NCI-H2029 treated with DMSO at 0.1 percent for 48 hours (cell line): ENCODE data around the gene TTC33.
"Not testable (repeated sequence)": the region's sequence is repeated elsewhere in the genome, so short reads cannot be mapped to it uniquely, and the experiment has no call there.

ENCODE experiments used
- DNase-seq: peaks from one replicate; lab custom pipeline; 2025; lab: John Stamatoyannopoulos, UW

The TTC33 gene

GRCh38 chr5:40679148-40679912, 76.4 kb downstream of the TTC33 start:
- DNase-seq, result peak; percentile 36

- DNase-seq, result no peak
These were observed 77.2 kb downstream of the TTC33 start for GRCh38 chr5:40678460-40679147.

- DNase-seq, result no peak
These were observed 77.7 kb downstream of the TTC33 start for GRCh38 chr5:40678026-40678425.

- no peak for DNase-seq
These were observed 78.3 kb downstream of the TTC33 start for GRCh38 chr5:40677456-40677855.

DNA sequence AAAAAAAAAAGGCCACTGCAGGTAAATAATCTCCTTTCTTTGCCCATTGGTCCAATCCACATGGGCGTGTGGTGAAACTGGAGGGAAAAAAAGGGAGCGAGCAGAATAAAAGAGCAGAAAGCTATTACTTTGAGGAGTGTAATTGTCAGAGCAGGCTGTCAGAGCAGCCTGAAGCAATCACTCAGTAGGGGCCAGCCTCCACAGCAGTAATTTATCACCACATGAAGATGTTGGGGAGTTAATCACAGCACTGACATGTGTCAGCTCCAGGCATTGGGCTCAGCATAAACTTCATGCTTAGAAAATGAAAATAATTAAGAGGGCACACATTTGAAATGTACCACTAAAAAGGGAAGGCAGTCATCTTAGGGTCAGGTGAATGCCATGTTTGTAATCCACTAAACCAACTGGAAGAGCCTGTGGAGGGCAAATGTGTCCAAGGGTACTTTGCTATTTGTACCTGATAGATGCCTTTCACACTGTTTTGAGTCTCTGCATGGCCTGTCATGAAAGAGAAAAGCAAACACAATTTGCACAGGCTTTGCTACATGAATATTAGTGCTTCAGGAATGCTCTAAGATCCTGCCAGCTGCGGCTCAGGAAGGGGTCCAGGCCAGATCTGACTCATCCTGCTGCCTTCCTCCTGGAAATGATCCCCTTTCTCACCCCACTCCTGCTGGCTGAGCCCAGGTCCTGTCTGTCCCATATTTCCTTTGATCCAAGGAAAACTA, 79.0 kb downstream of the TTC33 start:
- DNase-seq, result no peak

DNA sequence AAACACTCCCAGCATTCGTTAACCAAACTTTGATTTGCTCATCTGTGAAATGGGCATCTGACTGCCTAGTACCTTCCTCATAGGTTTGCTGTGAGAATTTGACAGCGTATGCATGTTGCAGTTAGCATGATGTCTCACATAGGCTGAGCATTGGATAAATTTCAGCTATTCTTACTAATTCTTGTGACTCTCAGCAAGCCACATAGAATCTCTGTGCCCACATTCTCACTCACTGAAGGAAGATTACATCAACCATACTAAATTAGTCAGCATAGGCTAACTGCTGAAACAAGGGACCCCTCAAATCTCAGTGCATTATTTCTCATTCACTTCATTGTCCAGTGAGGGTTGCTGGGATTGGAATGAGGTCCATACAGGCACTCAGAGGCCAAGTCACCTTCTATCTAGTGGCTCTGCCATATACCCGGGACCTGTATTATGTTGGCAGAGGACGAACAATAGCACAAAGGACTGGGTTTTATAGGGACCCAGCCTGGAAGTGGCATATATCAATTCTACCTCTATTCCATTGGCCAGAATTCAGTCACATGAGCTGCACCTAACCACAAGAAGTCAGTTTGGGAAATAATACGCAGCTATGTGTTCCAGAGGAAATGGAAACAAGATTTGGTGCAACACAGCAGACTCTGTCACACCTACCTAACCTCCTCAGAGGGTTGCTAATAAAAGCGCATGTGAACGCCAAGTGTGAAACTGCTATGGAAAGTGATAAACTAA, 80.2 kb downstream of the TTC33 start:
- DNase-seq, result no peak

DNA sequence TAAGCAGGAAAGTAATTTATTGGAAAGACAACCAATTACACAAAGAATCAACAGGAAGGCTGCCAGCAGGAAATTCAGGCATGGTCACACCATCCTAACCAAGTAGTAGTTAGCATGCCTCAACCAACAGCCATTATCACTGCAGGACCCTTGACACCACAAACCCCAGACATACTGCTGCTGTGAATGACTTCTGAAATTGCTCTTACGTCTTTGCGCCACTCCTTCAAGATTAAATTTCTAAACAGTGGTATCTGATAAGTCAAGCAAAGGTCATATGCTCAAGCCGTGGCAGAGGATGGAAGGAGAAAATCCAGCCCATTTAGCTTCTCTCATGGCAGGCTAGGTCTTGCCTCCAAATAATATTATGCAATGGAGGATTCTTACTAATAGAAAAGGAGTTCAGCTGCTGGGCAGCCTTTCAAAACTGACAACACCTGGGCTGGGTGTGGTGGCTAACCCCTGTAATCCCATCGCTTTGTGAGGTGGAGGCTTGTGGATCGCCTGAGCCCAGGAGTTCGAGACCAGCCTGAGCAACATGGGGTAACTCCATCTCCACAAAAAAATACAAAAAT, 81.0 kb downstream of the TTC33 start:
- no peak for DNase-seq

DNA sequence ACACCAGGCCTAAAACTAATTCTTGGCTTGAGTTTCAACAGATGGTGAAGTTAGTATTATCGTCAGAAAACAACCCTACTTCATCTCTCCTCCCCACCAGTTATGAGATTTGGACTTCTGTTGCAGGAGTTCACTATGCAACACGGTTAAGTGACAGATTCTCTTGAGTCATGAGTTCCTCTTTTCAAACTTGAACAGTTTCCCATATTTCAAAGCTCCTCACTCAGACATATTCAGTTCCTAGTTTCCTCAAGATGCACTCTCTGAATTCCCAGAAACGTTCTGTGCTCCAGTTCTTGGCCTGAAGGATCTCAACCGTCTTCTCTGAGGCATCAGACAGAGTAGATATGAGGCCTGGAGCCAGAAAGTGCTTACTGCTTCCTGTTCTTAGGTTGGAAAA, 83.3 kb downstream of the TTC33 start:
- DNase-seq, result no peak

DNA sequence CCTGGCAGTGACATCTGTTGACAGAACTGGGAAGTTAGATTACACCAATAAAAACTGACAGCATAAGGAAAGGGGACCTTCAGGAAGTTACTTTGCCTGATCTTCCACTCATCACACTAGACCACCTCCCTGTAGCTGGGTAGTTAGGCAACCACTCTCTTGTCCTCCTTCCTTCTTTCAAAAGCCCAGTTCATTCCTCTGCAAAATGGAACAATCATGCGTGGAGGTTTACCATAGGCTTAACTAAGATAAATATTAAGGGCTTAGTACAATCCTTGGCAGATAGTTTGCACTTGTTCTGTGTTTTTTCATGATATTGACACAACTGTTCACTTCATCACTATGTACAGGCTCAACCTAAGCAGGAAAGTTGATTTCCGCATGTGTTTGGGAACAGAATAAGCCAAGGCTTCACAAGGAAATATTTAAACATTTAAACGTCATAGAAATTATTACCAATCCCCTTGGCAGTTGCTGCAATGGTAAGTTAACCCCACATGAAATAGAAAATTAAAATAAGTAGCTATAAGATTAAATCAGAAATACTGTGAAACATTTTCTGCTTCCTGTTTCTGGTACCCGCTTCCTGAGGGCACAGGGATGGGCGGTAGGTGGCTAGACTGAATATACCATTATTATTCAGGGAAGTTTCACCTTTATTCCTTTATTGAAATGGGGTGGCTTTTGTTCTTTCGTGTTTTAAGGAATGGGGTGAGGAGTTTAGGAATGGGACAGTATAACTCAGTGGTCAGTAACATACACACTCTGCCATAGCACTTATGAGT, 86.0 kb downstream of the TTC33 start:
- DNase-seq, result no peak

GRCh38 chr5:40667161-40667663, 88.5 kb downstream of the TTC33 start:
- no peak for DNase-seq

DNA sequence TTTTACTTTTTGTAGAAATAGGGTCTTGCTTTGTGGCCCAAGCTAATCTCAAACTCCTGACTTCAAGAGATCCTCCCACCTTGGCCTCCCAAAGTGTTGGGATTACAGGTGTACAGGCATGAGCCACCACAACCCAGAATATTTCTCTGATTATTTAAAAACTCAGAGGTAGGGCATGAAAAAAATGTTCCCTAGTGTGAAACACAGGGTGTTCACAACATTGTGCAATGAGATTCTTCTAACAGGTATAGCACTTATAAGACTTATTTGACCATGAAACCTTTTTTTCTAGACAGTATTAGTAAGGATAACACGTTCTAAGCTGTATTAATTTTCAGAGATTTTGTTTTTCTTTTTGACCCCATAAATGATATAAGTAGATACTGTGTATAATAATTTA, 89.1 kb downstream of the TTC33 start:
- no peak for DNase-seq

DNA sequence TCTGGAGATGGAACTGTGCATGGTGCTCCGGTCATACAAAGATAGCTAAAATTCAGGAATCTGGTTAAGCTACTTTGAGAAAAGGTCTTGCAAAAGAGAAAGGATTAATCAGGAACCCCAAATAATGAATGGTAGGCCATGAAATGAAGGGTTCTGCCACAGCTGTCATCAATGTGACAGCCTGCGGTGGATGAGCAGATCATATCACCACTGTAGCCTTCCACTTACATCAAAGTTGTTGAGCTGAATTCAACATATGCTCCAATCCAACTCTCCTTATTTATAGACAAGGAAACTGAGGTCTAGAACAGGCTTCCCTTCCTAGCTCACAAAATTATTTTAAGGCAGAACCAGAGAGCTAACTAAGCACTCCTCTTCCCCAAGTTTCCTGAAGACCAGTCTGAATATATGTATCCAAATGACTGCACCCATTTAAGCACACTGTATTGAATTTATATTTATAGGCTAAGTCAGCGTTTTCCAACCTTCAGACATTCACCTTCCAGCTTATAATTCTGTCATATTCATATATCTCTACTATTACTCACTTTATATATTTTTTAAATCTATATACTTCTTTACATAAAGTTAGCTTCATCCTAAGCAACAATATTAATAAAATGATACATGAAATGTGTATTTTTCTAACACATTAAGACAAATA, 90.0 kb downstream of the TTC33 start:
- no peak for DNase-seq

- no peak for DNase-seq
These were observed 95.0 kb downstream of the TTC33 start for GRCh38 chr5:40660751-40661150.

DNA sequence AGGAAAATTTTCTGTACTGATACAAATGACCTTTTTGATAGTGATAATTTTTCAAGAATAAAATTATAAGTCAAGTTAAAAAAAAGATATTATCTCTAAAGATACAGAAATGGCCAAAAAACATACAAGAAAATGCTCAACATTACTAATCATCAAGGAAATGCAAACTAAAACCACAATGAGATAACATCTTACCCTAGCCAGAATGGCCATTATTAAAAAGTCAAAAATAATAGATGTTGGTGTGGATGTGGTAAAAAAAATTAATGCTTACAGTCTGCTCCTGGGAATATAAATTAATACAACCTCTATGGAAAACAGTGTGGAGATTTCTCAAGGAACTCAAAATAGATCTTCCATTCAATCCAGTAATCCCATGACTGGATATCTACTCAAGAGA, 99.0 kb downstream of the TTC33 start:
- no peak for DNase-seq

- not testable (repeated sequence) for DNase-seq
These were observed 99.7 kb downstream of the TTC33 start for GRCh38 chr5:40656091-40656490.

DNA sequence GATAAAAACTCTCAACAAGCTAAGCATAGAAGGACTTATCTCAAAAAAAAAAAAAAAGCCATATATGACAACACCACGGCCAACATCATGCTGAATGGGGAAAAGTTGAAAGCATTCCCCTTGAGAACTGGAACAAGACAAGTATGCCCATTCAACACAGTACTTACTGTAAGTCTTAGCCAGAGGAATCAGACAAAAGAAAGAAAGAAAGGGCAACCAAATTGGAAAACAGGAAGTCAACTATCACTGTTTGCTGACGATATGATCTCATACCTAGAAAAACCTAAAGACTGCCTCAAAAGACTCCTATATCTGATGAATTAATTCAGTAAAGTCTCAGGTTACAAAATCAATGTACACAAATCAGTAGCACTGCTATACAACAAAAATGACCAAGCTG, 100.6 kb downstream of the TTC33 start:
- no peak for DNase-seq

- DNase-seq, result no peak
These were observed 101.3 kb downstream of the TTC33 start for GRCh38 chr5:40654377-40654991.

DNA sequence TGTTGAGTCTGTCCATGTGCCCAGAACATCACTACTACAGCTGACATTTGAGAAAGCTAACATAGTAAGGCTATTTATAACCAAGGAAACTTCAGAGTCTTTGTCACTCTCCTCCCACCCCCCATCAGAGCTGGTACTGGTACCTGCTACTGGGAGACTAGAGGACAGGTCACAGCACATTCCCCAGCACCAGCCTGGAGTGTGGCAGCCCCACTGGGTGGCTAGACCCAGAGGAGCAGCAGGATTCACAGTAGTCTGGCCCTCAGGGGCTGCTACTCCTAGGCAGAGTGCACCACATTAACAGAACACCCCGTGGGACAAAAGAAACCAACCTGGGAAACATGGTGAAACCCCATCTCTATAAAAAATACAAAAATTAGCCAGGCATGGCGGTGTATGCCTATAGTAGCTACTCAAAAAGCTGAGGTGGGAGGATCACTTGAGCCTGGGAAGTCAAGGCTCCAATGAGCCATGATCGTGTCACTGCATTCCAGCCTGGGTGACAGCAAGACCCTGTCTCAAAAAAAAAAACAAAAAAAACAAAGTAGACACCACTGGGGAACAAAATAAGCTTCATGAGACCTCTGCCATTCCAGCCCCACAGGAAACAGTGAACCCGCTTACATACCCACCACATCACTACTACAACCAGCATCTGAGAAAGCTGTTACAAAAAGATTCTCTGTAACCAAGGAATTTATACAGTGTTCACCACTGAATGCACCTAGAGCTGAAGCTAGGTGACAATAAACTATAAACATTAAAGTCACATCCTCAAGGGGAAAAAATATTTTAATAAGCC, 102.3 kb downstream of the TTC33 start:
- DNase-seq, result no peak
